IPS-NIHi7 (cell line): ENCODE measurements around the gene APOC1.
"Not testable (repeated sequence)": the region's sequence is repeated elsewhere in the genome, so short reads cannot be mapped to it uniquely, and the experiment has no call there.

Experiments used
- DNase-seq: peaks from one replicate; pipeline ENCODE4 v3.0.0; 2012; ENCODE audit warnings: mixed read lengths; ENCODE audit errors: extremely low spot score

Gene APOC1

DNA sequence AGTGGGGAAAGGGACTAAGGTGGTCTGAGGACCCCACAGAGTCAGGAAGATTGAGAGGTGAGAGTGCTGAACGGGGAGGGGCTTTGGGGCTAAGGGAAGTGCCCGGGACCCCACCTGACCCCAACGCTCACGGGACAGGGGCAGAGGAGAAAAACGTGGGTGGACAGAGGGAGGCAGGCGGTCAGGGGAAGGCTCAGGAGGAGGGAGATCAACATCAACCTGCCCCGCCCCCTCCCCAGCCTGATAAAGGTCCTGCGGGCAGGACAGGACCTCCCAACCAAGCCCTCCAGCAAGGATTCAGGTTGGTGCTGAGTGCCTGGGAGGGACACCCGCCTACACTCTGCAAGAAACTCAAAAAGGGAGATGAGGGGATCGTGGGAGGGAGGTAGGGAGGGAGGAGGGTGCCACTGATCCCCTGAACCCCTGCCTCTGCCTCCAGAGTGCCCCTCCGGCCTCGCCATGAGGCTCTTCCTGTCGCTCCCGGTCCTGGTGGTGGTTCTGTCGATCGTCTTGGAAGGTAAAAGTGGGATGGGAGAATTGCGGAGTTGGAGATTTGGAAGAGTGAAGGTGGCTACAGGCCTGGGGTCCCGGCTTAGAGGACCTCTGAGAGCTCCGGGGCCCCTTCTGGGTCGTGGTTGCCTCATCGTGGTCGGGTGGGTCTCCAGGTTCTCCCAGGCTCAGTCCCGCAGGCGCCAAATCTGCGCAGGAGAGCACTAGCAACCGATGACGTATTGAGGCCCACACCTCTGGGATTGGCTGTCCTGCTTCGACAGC, at the start of gene APOC1:
TSS of gene APOC1 (plus strand) at position 176 of the 774 bp plus-strand sequence. CDS start at position 460, 284 bp downstream.
- peak; percentile 91 for DNase-seq

DNA sequence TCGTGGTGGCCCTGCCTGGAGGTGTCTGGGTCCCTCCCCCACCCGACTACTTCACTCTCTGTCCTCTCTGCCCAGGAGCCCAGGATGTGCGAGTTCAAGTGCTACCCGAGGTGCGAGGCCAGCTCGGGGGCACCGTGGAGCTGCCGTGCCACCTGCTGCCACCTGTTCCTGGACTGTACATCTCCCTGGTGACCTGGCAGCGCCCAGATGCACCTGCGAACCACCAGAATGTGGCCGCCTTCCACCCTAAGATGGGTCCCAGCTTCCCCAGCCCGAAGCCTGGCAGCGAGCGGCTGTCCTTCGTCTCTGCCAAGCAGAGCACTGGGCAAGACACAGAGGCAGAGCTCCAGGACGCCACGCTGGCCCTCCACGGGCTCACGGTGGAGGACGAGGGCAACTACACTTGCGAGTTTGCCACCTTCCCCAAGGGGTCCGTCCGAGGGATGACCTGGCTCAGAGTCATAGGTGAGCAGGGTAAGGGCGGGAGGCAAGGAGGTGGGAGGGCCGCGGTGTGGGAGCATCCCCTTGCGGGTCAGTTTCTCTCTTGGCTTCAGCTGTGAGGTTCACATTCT, 49.1 kb upstream of the APOC1 start:
- DNase-seq, result no peak

DNA sequence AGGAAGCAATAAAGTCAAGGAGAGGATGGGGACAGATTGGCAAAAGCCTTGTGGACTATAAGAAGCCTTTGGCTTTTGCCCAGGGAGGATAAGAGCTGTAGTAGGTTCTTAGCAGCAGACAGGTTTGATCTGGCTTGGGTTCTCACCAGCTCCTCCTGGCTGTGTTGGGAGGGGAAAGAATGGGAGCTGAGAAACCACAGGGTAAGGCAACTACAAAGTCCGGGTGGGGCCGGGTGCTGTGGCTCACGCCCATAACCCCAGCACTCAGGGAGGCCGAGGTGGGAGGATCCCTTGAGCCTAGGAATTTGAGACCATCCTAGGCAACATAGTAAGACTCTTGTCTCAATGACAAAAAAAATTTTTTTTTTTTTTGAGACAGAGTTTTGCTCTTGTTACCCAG, 47.7 kb upstream of the APOC1 start:
- DNase-seq, result no peak

- no peak for DNase-seq
Measured at GRCh38 chr19:44867578-44867977, 46.8 kb upstream of the APOC1 start.

DNA sequence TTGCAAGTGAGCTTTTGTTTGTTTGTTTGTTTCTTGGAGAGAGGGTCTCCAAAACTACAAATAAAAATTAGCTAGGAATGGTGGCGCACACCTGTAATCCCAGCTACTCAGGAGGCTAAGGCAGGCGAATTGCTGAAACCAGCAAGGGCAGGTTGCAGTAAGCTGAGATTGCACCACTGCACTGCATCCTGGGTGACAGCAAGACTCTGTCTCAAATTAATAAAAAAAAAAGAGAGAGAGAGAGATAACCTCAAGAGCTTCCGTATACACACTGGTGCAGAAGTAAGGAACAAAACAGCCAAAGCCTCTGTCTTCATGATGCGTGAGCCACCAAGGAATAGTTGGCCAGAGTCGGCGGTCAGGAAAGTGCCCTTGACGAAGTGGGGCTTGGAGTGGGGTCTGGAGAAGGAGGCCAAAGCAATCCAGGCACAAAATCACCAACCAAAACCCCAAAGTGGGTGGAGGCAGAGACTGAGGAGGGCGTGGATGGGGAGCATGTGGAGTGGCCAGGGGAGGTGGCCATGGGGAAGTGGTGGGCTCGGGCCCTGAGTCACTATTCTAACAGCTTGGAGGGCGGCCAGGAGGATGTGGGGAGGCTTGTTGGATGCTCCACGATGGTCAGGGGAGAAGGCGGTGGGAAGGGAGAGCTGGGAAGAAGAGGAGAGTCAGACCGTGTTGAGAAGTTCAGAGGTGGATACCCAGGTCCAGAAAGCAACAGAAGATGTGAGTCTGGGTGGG, 44.5 kb upstream of the APOC1 start:
- no peak for DNase-seq

DNA sequence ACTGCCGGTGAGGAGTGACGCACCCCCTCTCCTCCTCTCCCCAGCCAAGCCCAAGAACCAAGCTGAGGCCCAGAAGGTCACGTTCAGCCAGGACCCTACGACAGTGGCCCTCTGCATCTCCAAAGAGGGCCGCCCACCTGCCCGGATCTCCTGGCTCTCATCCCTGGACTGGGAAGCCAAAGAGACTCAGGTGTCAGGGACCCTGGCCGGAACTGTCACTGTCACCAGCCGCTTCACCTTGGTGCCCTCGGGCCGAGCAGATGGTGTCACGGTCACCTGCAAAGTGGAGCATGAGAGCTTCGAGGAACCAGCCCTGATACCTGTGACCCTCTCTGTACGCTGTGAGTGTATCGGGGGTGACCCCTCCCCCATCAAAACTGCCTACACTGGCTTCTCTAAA, 42.6 kb upstream of the APOC1 start:
- DNase-seq, result no peak

- no peak for DNase-seq
Measured at GRCh38 chr19:44872661-44873060, 41.7 kb upstream of the APOC1 start.

- no peak for DNase-seq
Measured at GRCh38 chr19:44874317-44874716, 40.1 kb upstream of the APOC1 start.

DNA sequence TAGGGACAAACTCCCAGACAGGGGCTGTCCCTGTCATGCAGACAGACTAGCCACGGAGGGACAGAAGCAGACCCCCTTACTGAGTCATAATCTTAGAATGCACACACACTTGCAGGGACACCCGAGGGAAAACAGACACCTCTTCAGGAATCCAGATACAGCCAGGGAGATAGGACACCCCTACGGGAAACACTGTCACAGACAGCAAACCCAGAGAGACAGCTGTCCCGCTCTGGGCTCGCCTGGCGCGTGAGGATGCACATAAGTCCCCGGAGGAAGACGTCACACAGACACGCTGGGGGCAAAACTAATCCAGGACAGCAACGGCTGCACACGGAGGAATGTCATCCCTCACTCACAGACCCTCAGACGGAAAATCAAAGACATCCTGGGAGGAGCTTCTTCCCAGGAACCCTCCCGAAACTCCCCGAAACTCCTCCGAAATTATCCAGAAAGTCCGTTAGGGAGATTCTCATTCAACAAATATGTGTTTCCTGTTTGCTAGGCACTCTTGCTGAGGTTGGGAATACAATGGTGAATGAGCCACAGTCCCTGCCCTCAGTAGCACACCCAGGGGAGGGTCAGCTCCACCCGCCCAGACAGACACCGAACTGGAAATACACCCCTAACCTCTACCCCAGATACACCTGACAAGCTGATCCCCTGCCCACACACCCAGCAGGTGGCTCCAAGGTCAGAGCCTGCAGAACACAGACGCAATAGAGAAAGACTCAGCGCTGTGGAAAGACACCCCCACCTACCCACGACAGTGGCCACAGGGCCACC, 38.5 kb upstream of the APOC1 start:
- DNase-seq, result no peak

DNA sequence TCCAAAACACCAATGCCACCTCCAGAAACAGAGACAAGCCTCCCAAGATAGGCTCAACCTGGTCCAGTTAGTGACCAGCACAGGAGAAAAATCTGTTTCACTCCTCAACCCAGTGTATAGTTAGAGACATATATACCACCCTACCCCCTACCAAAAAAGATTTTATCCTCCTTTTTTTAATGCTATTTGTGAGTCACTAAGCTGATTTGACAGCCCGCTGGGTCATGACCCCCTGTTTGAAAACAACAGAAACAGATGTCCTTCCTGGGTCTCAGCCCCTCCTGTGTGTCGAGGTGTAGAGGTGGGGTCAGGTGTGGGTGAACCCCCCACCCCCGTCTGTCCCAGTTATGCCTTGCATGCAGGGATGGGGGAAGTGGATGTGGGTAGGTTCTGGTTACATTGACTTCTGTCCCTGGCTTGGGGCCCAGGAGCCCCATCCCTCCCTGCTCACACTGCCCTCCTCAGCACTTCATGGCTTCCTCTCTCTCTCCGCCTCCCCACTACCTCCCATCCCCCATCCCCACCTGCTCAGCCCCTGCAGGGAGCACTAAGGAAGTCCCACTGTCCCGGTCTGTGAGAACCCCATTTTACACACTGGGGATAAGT, 37.4 kb upstream of the APOC1 start:
- DNase-seq, result no peak

GRCh38 chr19:44878120-44878865, 36.1 kb upstream of the APOC1 start:
- DNase-seq, result no peak

DNA sequence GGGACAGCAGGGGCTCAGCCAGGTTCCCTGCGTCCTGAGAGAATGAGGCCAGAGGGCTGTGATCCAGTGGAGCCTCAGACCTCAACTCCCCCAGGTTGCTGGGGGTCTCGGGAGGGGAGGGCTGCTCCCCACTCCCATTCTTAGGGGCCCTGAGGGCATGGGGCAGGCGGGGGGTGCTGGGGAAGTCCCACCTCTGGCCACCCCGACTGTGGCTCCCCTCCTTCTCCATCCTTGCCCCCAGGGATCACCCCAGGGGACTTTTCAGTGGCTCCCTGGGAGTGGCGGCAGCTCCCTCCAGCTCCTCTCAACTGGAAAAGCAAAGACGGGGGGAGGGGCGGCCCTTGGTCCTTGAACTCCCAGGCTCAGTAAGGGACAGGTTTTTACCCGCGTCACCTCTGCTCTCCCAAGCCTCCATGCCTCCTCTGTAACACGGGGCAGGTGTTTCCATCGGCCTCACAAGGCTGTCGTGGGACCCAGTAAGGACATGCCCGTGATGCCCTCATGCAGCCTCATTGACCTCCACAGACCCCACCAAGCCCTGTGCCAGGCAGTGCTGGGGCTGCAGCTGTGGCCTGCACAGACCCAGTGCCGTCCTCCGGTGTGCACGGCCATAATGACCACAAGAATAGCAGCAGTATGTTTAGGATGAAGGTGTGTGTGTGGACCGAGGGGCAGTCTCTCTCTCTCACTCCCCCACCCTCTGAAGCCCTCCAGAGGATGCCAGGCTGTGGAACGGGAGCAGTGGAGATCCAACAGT, 34.9 kb upstream of the APOC1 start:
- DNase-seq, result no peak

- DNase-seq, result no peak
Measured at GRCh38 chr19:44882063-44882462, 32.3 kb upstream of the APOC1 start.

DNA sequence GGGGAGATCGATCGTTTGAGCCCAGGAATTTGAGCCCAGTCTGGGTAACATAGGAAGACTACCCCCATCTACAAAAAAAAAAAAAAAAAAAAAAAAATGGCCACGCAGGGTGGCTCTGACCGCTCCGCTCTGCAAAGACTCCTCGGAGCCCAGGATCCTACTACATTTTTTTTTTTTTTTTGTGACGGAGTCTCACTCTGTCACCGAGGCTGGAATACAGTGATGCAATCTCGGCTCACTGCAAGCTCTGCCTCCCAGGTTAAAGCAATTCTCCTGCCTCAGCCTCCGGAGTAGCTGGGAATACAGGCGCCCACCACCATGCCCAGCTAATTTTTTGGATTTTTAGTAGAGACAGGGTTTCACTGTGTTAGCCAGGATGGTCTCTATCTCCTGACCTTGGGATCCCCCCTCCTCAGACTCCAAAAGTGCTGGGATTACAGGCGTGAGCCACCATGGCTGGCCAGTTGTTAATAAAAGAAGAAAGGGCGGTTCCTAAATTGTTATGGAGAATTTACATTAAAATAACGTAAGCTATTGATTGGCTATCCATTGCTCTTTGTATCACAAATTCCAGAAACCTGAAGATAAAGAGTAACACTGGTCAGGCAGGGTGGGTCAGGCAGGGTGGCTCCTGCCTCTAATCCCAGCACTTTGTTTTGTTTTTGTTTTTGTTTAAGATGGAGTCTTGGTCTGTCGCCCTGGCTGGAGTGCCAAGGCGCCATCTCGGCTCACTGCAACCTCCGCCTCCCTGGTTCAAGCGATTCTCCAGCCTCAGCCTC, 31.6 kb upstream of the APOC1 start:
- DNase-seq, result not testable (repeated sequence)

- no peak for DNase-seq
Measured at GRCh38 chr19:44883922-44884321, 30.5 kb upstream of the APOC1 start.

DNA sequence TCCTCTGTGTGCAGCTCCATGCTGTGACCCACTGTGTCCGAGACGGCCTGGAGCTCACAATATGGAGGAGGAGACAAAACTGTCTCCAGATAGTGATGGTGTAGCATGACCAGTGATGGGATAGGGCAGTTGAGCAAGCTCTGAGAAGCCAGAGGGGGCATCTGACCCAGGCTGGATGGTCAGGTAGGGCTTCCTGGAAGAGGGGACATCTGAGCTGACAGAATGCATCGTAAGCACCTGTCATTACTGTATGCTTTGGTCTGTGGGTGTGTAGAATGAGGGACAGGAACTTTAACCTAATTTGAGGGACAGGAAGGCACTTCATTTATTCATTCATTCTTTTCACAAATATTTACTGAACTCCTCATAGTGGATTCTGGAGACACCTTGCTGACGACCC, 29.8 kb upstream of the APOC1 start:
- DNase-seq, result no peak

DNA sequence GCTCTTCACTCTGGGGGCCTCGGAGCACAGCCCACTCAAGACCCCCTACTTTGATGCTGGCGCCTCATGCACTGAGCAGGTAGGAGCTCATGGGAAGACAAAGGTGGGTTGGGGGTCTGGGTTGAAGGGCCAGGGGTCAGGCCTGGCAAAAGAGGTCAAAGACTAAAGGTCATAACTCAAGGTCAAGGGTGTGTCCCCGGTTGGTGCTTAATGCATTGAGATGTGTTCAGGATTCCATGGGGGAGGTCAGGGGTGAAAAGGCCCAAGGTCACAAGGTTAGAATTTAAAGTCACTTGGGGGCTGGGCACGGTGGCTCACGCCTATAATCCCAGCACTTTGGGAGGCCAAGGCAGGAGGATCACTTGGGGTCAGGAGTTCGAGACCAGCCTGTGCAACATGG, 28.3 kb upstream of the APOC1 start:
- DNase-seq, result no peak

- DNase-seq, result no peak
Measured at GRCh38 chr19:44887648-44888047, 26.8 kb upstream of the APOC1 start.

GRCh38 chr19:44888335-44888734, 26.1 kb upstream of the APOC1 start:
- not testable (repeated sequence) for DNase-seq
